Glomerular endothelial cell (primary cell): Measurements from ENCODE around the gene REEP6. TPM values are rescaled to one million over a fixed set of nuclear protein-coding genes. Genes with fewer than 3 reads are reported as not detected.
"Not testable (repeated sequence)": the region's sequence is repeated elsewhere in the genome, so short reads cannot be mapped to it uniquely, and the experiment has no call there.

Source experiments
- DNase-seq: peaks from one replicate; pipeline ENCODE4 v3.0.0-alpha.2; 2011; ENCODE audit warnings: low read depth, low spot score; ENCODE audit errors: extremely low read depth
- total RNA-seq: library from RNA; depleted of rRNA; stranded (reverse); fragments of >200 nt; gene quantifications from 2 replicates; pipeline ENCODE4 v1.2.3, GENCODE V29; 2015

REEP6 gene
- total RNA-seq, 1 donor from 2014 or later, result 4.3 TPM

DNA sequence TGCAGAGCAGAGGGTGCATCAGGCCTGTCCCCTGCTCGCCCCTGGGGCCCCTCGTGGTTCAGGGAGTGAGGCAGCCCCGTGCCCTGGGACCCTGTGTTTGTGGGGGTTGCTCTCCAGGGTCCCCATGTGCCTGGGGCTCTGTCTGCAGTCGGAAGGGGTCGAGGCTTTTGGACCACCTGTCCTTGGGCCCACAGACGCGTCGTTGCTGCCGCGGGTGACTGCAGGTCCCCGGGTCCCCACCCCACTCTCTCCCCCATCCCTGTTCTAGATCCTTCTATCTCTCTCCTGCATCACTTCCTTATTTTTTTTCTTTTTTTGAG is 2.7 kb upstream of the REEP6 start:
- DNase-seq, result no peak

- DNase-seq, result no peak
These were observed 1.3 kb upstream of the REEP6 start for GRCh38 chr19:1489463-1490310.

- DNase-seq, result peak; percentile 88
These were observed 469 bp upstream of the REEP6 start, which contains the start of gene PCSK4 for GRCh38 chr19:1490311-1491113. Gene PCSK4, minus strand, starts transcription at chr19:1490350. Its CDS starts 4 bp downstream, at chr19:1490346.

GRCh38 chr19:1491849-1492170 is 829 bp downstream of the REEP6 start:
- DNase-seq, result no peak

- DNase-seq, result no peak
These were observed 1.6 kb downstream of the REEP6 start for GRCh38 chr19:1492474-1493006.

DNA sequence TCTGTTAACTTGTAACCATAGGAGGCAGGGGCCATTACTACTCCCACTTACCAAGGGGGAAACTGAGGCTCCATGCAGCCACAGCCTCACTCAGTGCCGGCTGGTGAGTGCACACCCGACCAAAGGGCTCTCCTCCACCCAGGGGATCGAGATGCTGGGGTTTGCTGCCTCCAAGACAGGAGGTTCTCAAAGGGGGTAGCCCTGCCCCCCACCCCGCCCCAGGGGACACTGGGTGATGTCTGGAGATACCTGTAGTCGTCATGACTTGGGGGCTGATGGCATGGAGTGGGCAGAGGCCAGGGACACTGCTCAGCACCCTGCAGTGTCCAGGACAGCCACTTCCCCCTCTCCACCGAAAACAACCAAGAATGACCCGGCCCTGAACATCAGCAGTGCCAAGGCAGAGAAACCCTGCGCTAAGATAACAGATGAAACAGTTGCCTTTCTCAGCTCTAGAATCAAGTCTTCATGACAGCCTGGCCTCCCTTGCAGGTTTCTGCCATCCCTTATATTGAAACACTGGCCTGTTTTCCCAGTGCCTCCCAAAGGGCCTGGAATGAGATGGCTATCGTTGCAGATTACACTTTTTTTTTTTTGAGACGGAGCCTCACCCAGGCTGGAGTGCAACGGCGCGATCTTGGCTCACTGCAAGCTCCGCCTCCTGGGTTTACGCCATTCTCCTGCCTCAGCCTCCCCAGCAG is 3.3 kb downstream of the REEP6 start:
- no peak for DNase-seq

DNA sequence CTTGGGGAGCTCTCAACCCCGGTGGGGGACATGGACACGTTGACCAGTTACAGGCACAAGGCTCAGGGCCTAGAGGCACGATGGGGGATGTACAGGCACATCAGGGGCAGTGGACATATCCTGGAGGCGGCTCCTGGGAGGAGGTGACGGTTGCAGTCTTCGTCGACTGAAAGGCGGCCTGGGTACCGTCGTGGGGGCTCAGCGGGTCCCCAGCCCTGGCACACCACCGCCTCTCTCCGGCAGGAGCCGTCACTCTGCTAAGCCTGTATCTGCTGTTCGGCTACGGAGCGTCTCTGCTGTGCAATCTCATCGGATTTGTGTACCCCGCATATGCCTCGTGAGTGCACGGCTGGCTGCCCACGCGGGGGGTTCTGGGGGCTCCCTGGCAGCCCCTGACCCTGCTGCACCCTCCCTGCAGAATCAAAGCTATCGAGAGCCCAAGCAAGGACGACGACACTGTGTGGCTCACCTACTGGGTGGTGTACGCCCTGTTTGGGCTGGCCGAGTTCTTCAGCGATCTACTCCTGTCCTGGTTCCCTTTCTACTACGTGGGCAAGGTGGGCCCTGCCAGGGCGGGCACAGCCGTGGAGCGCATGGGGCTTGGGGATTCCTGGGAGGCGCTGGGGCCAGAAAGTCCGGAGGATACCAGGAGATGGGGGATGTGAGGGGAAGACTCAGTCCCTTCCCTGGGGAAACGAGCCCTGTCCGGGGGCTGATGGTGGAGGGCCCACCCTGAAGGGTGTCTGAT is 4.2 kb downstream of the REEP6 start:
- DNase-seq, result no peak

- DNase-seq, result no peak
These were observed 5.1 kb downstream of the REEP6 start for GRCh38 chr19:1495799-1496713.

DNA sequence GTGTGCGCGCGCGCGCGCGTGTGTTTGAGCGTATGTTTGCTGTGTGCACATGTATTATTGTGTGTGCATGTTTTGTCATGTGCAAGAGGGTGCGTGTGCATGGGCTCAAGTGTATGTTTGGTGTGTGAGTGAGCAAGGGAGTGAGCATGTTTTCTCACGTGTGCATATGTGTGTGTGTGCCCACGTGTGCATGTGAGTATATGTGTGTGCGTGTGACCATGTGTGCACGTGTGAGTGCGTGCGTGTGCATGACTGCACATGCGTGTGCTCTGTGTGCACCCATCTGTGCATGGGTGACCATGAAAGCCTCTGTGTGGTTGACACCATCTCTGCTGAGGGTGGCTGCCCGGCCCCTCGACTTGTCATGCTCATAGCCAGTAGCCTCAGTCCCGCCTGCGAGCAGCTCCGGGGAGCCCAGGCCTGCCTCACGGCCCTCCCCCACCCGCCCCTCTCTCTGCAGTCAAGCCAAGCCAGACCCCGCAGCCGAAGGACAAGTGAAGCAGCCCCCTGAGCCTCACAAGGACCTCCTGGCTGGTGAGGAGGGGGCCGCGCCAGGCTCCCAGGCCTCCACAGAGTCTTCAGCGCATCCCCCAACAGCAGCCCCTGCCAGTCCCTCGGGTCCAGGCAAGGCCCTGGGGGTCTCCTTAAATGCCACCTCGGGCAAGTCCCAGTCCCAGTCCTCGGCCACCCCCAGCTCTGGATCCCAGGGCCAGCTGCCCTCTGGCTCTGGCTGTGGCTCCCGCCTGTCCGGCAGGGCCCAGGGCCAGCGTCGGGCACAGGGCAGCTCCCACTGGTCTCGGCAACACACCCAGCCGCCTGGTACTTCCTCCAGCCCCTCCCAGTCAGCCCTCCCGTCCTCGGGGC is 6.0 kb downstream of the REEP6 start:
- no peak for DNase-seq

- DNase-seq, result no peak
These were observed 6.7 kb downstream of the REEP6 start for GRCh38 chr19:1497578-1498235.

- DNase-seq, result not testable (repeated sequence)
These were observed 8.2 kb downstream of the REEP6 start for GRCh38 chr19:1499231-1499630.

- DNase-seq, result no peak
These were observed 10.2 kb downstream of the REEP6 start for GRCh38 chr19:1501200-1501595.

DNA sequence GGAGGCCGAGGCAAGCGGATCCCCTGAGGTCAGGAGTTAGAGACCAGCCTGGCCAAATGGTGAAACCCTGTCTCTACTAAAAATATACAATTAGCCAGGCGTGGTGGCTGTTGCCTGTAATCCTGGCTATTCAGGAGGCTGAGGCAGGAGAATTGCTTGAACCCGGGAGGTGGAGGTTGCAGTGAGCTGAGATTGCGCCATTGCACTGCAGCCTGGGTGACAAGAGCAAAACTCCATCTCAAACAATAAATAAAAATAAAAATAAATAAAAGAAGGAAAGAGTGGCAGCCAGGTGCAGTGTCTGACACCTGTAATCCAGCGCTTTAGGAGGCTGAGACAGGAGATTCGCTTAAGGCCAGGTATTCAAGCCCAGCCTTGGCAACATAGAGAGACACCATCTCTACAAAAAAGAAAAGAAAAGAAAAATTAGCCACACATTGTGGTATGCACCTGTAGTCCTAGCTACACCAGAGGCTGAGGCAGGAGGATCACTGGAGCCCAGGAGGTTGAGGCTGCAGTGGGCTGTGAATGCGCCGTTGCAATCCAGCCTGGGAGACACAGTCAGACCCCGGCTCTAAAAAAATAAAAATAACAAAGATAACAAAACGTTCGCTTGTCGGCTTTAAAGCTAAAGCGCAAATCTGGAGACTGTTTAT is 11.6 kb downstream of the REEP6 start:
- no peak for DNase-seq

DNA sequence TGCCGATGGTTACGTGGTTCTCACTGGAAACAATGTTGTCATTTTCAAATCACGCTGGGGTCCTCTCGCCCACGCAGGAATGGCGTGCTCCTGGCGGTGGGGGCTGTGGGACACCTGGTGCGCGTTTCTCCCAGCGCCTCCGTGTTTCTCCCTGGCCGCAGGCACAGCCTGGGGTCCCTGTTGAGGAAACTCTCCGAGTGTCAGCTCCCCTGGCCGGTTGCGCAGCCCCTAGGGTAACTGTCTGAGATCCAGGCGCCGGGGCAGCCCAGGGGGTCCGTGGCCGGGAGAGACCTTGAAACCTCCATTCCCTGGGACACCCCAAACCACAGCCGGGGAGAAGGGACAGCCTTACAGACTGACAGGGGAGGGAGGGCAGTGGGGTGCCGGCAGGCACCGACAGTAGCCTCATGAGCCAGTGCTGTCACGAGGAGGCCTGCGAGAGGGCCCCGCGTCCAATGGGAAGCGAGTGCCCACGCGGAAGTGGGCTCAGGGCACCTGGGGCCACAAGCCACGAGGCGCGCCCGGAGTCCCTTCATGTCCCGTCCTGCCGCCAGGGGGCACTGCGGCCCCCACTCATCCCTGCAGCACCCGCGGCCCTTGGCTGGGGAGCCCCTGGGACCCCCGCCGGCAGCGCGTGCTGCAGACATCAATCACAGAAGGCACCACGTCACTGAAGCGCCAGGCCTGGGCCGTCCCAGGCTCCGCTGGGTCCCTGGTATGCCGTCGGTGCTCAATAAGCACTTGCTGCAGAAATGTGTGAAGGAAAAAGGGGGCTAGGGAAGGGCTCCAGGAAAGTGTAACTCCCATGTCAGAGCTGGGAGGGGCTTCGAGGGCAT is 12.3 kb downstream of the REEP6 start:
- DNase-seq, result no peak

DNA sequence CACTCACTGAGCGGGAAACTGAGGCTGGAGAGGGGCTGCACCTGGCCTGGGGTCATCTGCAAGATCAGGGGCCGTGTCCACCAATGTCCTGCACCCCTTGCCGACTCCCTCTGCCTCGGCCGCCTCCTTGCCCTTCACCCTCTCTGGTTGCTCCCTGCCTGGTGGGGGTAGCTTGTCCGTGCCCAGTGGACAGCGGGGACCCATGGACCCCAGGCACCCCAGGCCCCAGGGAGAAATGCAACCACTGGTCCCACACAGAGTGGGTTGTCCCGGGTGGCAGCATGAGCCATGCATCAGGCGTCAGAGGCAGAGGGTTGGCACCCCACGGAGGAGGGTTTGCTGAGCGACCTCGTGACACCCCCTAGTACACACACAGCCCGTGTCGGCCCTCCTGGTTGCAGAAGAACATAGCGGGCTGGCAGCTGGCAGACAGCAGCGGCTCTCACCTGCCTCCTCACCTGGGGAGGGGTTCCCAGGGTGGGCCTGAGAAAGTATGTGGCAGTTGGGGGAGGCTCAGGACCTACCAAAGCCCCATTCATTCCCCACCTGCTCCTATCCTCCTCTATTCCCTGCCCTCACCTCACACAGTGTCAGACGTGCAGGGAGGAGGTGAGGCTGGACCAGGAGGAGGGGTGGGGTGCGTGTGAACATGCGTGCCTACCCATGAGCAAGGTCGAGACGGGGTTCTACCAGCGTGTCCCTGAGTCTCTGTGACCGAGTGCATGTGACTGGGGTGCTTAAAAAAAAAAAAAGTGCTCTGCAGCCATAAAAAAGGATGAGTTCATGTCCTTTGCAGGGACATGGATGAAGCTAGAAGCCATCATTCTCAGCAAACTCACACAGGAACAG is 13.2 kb downstream of the REEP6 start:
- DNase-seq, result no peak

- DNase-seq, result no peak
These were observed 14.0 kb downstream of the REEP6 start for GRCh38 chr19:1505012-1505411.
